Measurements from ENCODE around the gene TRIO.

DNA sequence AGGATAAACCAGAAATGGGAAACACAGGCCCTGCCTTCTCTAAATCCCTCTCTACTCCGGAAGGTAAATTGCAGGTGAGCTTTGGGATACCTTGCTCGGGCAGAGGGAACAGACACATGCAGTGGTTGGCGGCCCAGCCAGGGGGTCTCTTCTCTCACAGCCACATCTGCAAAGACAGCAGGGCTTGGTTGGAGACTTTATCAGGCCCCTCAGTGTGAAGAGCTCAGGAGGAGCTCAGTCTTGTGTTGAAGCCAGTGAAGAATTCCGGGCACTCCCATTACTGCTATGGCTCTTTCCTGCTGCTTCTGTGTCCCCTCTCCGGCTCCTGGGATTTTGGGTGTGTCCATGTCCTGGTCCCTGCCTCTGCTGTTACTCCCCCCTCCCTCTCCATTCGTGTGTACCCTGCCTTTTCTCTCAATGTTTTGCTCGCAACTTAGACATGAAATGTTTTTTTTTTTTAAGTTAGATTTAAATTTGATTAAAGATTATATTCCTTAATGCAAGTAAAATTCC, 99.8 kb downstream of the TRIO start:
- TF ChIP-seq LEF1 (IDR thresholded peaks at IDR 0.05; ENCODE audit: borderline replicate concordance), result no peak
- no peak for TF ChIP-seq ELF4 (IDR thresholded peaks at IDR 0.05)
- no peak for TF ChIP-seq SP1 (IDR thresholded peaks at IDR 0.05)
- no peak for TF ChIP-seq ZNF384 (IDR thresholded peaks at IDR 0.05)
- TF ChIP-seq FOXA1 (IDR thresholded peaks at IDR 0.05), result no peak
